Endodermal cell (in vitro differentiated cells): ENCODE measurements around the gene CALML4. TPM values are rescaled to one million over a fixed set of nuclear protein-coding genes. Genes with fewer than 3 reads are reported as not detected.
"Not testable (repeated sequence)": the region's sequence is repeated elsewhere in the genome, so short reads cannot be mapped to it uniquely, and the experiment has no call there.

ENCODE experiments used
- DNase-seq: peaks from one replicate; pipeline ENCODE4 v3.0.0-alpha.2; 2017
- H3K27ac ChIP-seq: 2 replicates; pipeline ENCODE4 v1.5.1; 2013; ENCODE audit warnings: mild to moderate bottlenecking, low read depth, low read length, moderate library complexity
- H3K27me3 ChIP-seq: 2 replicates; pipeline ENCODE4 v1.6.1; 2013; ENCODE audit warnings: mild to moderate bottlenecking, low read length, moderate library complexity; ENCODE audit not compliant: insufficient read depth, control insufficient read depth, poor library complexity, severe bottlenecking
- H3K36me3 ChIP-seq: 2 replicates; pipeline ENCODE4 v1.7.0; 2013; ENCODE audit warnings: mild to moderate bottlenecking, low read length, moderate library complexity; ENCODE audit not compliant: control insufficient read depth, insufficient read depth
- H3K4me1 ChIP-seq: one replicate; pipeline ENCODE4 v1.7.0; 2013; ENCODE audit warnings: low read length; ENCODE audit not compliant: control insufficient read depth, insufficient read depth
- H3K4me3 ChIP-seq: 2 replicates; pipeline ENCODE4 v1.5.1; 2013; ENCODE audit warnings: mild to moderate bottlenecking, low read length, moderate library complexity
- H3K9ac ChIP-seq: 2 replicates; pipeline ENCODE4 v1.6.1; 2013; ENCODE audit warnings: mild to moderate bottlenecking, low read length, moderate library complexity; ENCODE audit not compliant: poor library complexity, severe bottlenecking; ENCODE audit errors: extremely low read depth
- H3K9me3 ChIP-seq: 2 replicates; pipeline ENCODE4 v1.6.1; 2013; ENCODE audit warnings: mild to moderate bottlenecking, low read length, moderate library complexity; ENCODE audit not compliant: control insufficient read depth
- H3K27ac Mint-ChIP-seq: 2 replicates; pipeline ENCODE4 v1.8.0; 2020; ENCODE audit warnings: mixed read lengths
- H3K27me3 Mint-ChIP-seq: 2 replicates; pipeline ENCODE4 v1.8.0; 2021; ENCODE audit warnings: mild to moderate bottlenecking, mixed read lengths; ENCODE audit not compliant: insufficient read depth
- H3K36me3 Mint-ChIP-seq: 2 replicates; pipeline ENCODE4 v1.8.0; 2020; ENCODE audit warnings: low read depth, mixed read lengths
- H3K4me1 Mint-ChIP-seq: 2 replicates; pipeline ENCODE4 v1.8.0; 2020; ENCODE audit warnings: mixed read lengths
- H3K4me3 Mint-ChIP-seq: 2 replicates; pipeline ENCODE4 v1.8.0; 2020; ENCODE audit warnings: mild to moderate bottlenecking, moderate library complexity, mixed read lengths
- H3K9me3 Mint-ChIP-seq: 2 replicates; pipeline ENCODE4 v1.8.0; 2020; ENCODE audit warnings: mild to moderate bottlenecking, mixed read lengths
- WGBS, 2 experiments: methylation state at CpG; one replicate each; pipeline versions ENCODE4 v1.1.5 to v1.1.7; 2013; ENCODE audit warnings: missing lambda C conversion rate in 2 of 2, mixed read lengths in 1 of 2; ENCODE audit not compliant: insufficient coverage in 1 of 2, insufficient read length in 1 of 2; 5-methylcytosine and 5-hydroxymethylcytosine counted together
- total RNA-seq, 2 donors: library from RNA; stranded (reverse); fragmentation: NEBNext Ultra II Directional in 1 of 2; extraction: Animal tissue kit (Norgen Biotek cat#: 25700) in 1 of 2; gene quantifications; 2 replicates in 1 of 2; 3 replicates in 1 of 2; pipeline ENCODE4 v1.2.1, GENCODE V29; 2021
- TF ChIP-seq, protein P1 (sequence below): fragments of 200-600 bp; sonication (generic); conservative IDR thresholded peaks from 2 replicates; pipeline ENCODE4 v1.5.0; 2021; ENCODE audit warnings: antibody characterized with exemption, mild to moderate bottlenecking

CALML4 gene
- total RNA-seq, 2 donors from 2014 or later = 9.7 to 17.4 TPM

DNA sequence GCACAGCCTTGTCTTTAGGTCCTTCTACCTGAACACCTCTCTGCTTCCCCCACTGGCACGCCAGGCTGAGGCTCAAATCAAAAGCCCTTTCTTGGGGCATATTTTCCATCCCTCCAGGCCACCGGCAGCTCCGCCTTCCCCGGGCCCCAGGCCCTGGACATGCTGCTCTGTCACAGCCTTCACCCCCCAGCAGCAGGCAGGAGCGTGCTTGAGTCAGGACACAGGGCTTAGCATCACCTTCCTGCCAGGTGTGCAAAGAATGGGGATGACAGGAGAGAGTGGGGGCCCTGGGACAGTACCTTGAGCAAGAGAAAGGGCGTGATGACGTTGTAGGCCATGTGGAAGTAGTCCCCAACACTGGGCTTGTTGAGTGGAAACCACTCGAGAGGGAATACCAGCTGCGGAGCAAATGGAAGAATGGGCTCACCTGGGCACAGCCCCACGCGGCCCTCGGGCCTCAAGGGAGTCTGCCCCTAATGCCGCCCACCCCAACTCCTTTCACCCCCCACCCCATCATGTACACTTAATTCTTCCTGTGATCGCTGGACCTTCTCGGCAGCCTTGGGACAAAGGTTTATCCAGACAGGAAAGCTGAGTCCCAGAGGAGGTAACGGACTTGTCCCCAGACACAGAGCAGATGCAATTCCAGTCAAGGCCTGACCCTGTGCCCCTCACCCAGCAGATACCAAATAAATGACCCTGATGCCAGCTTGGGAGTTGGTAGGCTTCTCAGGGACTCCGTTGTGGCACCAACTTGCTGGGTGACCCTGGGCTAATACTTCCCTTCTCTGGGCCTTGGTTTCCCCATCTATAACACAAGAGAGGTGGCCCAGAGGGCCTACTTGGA lies 9.1 kb upstream of the CALML4 start:
- Mint-ChIP-seq H3K4me3 (no peak overlapping the region), H3K4me1 (no peaks in the 10 kb centered on the region), H3K27me3 (no peaks in the 10 kb centered on the region), H3K36me3 (peaks cover 30% of the 10 kb centered on the region), H3K9me3 (no peaks in the 10 kb centered on the region), H3K27ac (peak overlapping the region; percentile 35)
- Histone ChIP-seq H3K9me3 (peaks cover 5% of the 10 kb centered on the region), H3K27ac (no peak overlapping the region), H3K36me3 (peaks cover 37% of the 10 kb centered on the region), H3K27me3 (no peaks in the 10 kb centered on the region), H3K9ac (no peak overlapping the region), H3K4me3 (no peak overlapping the region), H3K4me1 (no peaks in the 10 kb centered on the region)
- TF ChIP-seq, protein P1, sequence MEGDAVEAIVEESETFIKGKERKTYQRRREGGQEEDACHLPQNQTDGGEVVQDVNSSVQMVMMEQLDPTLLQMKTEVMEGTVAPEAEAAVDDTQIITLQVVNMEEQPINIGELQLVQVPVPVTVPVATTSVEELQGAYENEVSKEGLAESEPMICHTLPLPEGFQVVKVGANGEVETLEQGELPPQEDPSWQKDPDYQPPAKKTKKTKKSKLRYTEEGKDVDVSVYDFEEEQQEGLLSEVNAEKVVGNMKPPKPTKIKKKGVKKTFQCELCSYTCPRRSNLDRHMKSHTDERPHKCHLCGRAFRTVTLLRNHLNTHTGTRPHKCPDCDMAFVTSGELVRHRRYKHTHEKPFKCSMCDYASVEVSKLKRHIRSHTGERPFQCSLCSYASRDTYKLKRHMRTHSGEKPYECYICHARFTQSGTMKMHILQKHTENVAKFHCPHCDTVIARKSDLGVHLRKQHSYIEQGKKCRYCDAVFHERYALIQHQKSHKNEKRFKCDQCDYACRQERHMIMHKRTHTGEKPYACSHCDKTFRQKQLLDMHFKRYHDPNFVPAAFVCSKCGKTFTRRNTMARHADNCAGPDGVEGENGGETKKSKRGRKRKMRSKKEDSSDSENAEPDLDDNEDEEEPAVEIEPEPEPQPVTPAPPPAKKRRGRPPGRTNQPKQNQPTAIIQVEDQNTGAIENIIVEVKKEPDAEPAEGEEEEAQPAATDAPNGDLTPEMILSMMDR = no peak
- peak; percentile 37 for DNase-seq
- whole genome bisulfite sequencing, 2 experiments = 92 to 93% methylated on average over 8 to 17 of the region's 17 CpGs

DNA sequence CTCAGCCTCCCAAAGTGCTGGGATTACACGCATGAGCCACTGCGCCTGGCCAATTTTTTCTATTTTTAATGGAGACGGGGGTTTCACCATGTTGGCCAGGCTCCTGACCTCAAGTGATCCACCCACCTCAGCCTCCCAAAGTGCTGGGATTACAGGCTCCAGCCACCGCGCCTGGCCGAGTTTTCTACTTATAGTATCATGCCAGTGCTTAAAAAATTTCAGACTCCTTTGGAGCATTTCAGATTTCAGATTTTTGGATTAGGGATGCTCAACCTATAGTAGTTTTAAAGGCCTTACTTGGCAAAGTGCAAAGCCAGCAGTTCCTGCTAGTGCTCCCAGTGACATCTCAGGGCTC lies 8.3 kb upstream of the CALML4 start:
- 95 to 97% methylated on average over 3 to 6 of the region's 6 CpGs for WGBS, 2 experiments
- H3K27ac Mint-ChIP-seq = peak overlapping the region; percentile 35
- not testable (repeated sequence) for H3K27ac ChIP-seq, H3K9ac ChIP-seq, H3K9me3 ChIP-seq, H3K4me3 Mint-ChIP-seq, H3K27me3 Mint-ChIP-seq, H3K27me3 ChIP-seq, H3K4me1 ChIP-seq, DNase-seq, H3K4me3 ChIP-seq, H3K4me1 Mint-ChIP-seq, H3K9me3 Mint-ChIP-seq
- peaks cover 23% of the 10 kb centered on the region for H3K36me3 Mint-ChIP-seq
- peaks cover 30% of the 10 kb centered on the region for H3K36me3 ChIP-seq

DNA sequence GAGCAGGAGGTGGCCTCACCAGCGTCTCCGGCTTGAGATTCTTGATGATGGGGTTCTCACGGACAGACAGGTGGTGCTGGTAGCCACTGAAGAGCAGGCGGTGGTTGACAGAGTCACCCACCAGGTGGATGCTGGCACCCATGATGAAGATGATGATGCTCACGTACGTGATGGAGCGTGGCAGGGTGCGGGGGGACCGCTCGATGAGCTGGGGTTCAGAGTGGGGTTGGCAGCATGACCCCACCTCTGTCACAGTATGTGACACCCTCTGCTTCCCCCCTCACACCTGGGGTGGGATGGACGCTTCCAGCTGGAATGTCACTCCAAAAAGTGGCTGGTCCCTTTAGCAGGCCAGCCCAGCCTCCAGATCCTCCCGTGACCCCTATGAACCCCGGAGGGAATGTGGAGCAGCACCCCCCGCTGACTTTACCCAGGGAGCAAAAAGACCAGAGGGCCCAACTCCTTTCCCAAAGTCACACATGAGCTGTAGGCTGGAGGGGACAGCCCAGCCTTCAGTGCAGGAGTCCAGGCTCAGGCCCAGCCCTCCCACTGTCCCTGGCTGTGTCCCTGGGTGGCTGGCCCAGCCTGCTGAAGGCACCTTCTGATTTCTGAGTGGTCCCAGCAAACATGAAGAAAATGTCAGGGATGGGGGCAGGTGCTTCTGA lies 6.7 kb upstream of the CALML4 start:
- no peaks in the 10 kb centered on the region for H3K27me3 ChIP-seq
- no peaks in the 10 kb centered on the region for H3K9me3 Mint-ChIP-seq
- no peak overlapping the region for H3K27ac Mint-ChIP-seq
- H3K9me3 ChIP-seq = no peaks in the 10 kb centered on the region
- TF ChIP-seq, protein P1 = no peak
- 95 to 96% methylated on average over 4 to 14 of the region's 14 CpGs for WGBS, 2 experiments
- H3K27ac ChIP-seq = no peak overlapping the region
- no peak overlapping the region for H3K4me3 ChIP-seq
- no peak overlapping the region for H3K9ac ChIP-seq
- H3K27me3 Mint-ChIP-seq = no peaks in the 10 kb centered on the region
- H3K4me3 Mint-ChIP-seq = no peak overlapping the region
- no peaks in the 10 kb centered on the region for H3K4me1 ChIP-seq
- peak; percentile 52 for DNase-seq
- H3K36me3 Mint-ChIP-seq = peaks cover 8% of the 10 kb centered on the region
- H3K36me3 ChIP-seq = peaks cover 16% of the 10 kb centered on the region
- H3K4me1 Mint-ChIP-seq = no peaks in the 10 kb centered on the region
